NT2/D1 (cell line): ENCODE data around the gene GNG13.

Experiments
- YY1 ChIP-seq: IDR thresholded peaks from 2 replicates; pipeline ENCODE4 v1.6.1; 2011; ENCODE audit not compliant: insufficient read length, insufficient read depth
- ZNF274 ChIP-seq: IDR thresholded peaks from 2 replicates; pipeline ENCODE4 v1.6.1; 2011; ENCODE audit warnings: mild to moderate bottlenecking, low read depth, low read length

DNA sequence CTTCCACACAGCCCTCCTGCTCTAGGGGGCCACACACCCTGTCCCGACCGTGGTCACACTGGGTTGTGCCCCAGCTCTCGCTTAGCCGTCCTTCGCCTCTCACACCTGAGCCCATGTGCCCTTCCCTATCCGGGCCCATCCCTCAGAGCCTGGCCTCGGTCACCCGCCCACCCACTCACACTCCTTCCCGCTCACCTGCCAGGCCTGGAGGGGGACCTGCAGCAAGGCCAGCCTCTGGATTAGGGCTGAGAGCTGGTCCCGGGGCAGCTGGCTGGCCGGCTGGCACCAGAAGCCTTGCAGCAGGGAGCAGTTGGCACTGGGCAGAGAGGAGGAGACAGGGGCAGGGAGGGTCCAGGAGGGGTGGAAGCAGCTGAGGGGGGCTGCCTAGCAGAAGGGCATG lies 22.1 kb downstream of the GNG13 start:
- TF ChIP-seq ZNF274 (no peak), YY1 (no peak)
